KMS-11 (cell line): ENCODE measurements around the gene CCDC9B.

Source experiments
- H2AFZ ChIP-seq: fragments of 200-600 bp; sonication (generic); 2 replicates; pipeline ENCODE4 v1.6.1; 2016; ENCODE audit warnings: antibody characterized with exemption, mixed run types, low read depth
- H3K27ac ChIP-seq: fragments of 200-600 bp; sonication (generic); 2 replicates; pipeline ENCODE4 v1.6.1; 2016; ENCODE audit warnings: mild to moderate bottlenecking, mixed run types
- H3K27me3 ChIP-seq: fragments of 200-600 bp; sonication (generic); 2 replicates; pipeline ENCODE4 v1.6.1; 2017; ENCODE audit warnings: mild to moderate bottlenecking, low read depth, mixed run types, moderate library complexity; ENCODE audit not compliant: insufficient read depth
- H3K36me3 ChIP-seq: fragments of 200-600 bp; sonication (generic); 2 replicates; pipeline ENCODE4 v1.6.1; 2017; ENCODE audit warnings: mild to moderate bottlenecking, mixed run types; ENCODE audit not compliant: insufficient read depth
- H3K4me1 ChIP-seq: fragments of 200-600 bp; sonication (generic); 2 replicates; pipeline ENCODE4 v1.6.1; 2016; ENCODE audit warnings: mild to moderate bottlenecking, low read depth, mixed run types; ENCODE audit not compliant: poor library complexity, severe bottlenecking
- H3K4me2 ChIP-seq: fragments of 200-600 bp; sonication (generic); 2 replicates; pipeline ENCODE4 v1.7.0; 2016; ENCODE audit warnings: mild to moderate bottlenecking, mixed run types
- H3K4me3 ChIP-seq: fragments of 200-600 bp; sonication (generic); IDR thresholded peaks from 2 replicates; pipeline ENCODE4 v1.6.1; 2017; ENCODE audit warnings: low read depth, low read length, mixed read lengths; ENCODE audit not compliant: insufficient read depth
- H3K79me2 ChIP-seq: fragments of 200-600 bp; sonication (generic); 2 replicates; pipeline ENCODE4 v1.6.1; 2016; ENCODE audit warnings: low read depth, mixed run types; ENCODE audit not compliant: insufficient read depth
- H3K9ac ChIP-seq: fragments of 200-600 bp; sonication (generic); 2 replicates; pipeline ENCODE4 v1.6.1; 2016; ENCODE audit warnings: mild to moderate bottlenecking, mixed run types
- H4K20me1 ChIP-seq: fragments of 200-600 bp; sonication (generic); 2 replicates; pipeline ENCODE4 v1.6.1; 2016; ENCODE audit warnings: mild to moderate bottlenecking, mixed run types; ENCODE audit not compliant: insufficient read depth
- CTCF ChIP-seq: fragments of 200-600 bp; sonication (generic); conservative IDR thresholded peaks from 2 replicates; pipeline ENCODE4 v1.6.1; 2017; ENCODE audit warnings: low read depth, mild to moderate bottlenecking, antibody characterized with exemption, low read length, moderate library complexity, mixed read lengths

Gene CCDC9B

GRCh38 chr15:40293905-40294895, 46.5 kb downstream of the CCDC9B start:
- Histone ChIP-seq H3K36me3 (no peaks in the 10 kb centered on the region), H3K4me1 (no peaks in the 10 kb centered on the region), H2AFZ (no peak overlapping the region), H3K9ac (no peak overlapping the region), H3K27me3 (peaks cover 43% of the 10 kb centered on the region; the same call in 1 of the 2 replicates), H4K20me1 (no peaks in the 10 kb centered on the region), H3K4me2 (no peak overlapping the region), H3K79me2 (no peaks in the 10 kb centered on the region), H3K27ac (no peak overlapping the region), H3K4me3 (no peak overlapping the region)
- no peak for TF ChIP-seq CTCF

- Histone ChIP-seq H3K79me2 (no peaks in the 10 kb centered on the region), H3K4me1 (no peaks in the 10 kb centered on the region), H3K9ac (no peak overlapping the region), H3K27me3 (peaks cover 43% of the 10 kb centered on the region; the same call in 1 of the 2 replicates), H3K4me2 (no peak overlapping the region), H3K36me3 (no peaks in the 10 kb centered on the region), H3K4me3 (no peak overlapping the region), H2AFZ (no peak overlapping the region), H3K27ac (no peak overlapping the region), H4K20me1 (no peaks in the 10 kb centered on the region)
- TF ChIP-seq CTCF = no peak
Measured at GRCh38 chr15:40293006-40293405, 47.7 kb downstream of the CCDC9B start.

GRCh38 chr15:40292246-40292645, 48.5 kb downstream of the CCDC9B start:
- Histone ChIP-seq H3K9ac (no peak overlapping the region), H3K79me2 (no peaks in the 10 kb centered on the region), H2AFZ (no peak overlapping the region), H3K4me1 (no peaks in the 10 kb centered on the region), H3K4me2 (no peak overlapping the region), H3K27ac (no peak overlapping the region), H4K20me1 (no peaks in the 10 kb centered on the region), H3K4me3 (no peak overlapping the region), H3K36me3 (no peaks in the 10 kb centered on the region), H3K27me3 (peaks cover 43% of the 10 kb centered on the region; the same call in 1 of the 2 replicates)
- TF ChIP-seq CTCF = no peak

- H3K27ac ChIP-seq = no peak overlapping the region
- H3K79me2 ChIP-seq = no peaks in the 10 kb centered on the region
- H3K4me2 ChIP-seq = no peak overlapping the region
- H3K27me3 ChIP-seq = peaks cover 37% of the 10 kb centered on the region; the same call in 1 of the 2 replicates
- no peak overlapping the region for H2AFZ ChIP-seq
- H3K9ac ChIP-seq = no peak overlapping the region
- no peaks in the 10 kb centered on the region for H3K36me3 ChIP-seq
- no peak overlapping the region for H3K4me3 ChIP-seq
- no peaks in the 10 kb centered on the region for H3K4me1 ChIP-seq
- TF ChIP-seq CTCF = no peak
- H4K20me1 ChIP-seq = no peaks in the 10 kb centered on the region
Measured at GRCh38 chr15:40290918-40291574, 49.7 kb downstream of the CCDC9B start.
